GM19025 (cell line): Measurements from ENCODE around the gene TCP11L2.
A peak's percentile ranks its signal among the peaks of the same experiment; 100 is the strongest.
"Not testable (repeated sequence)": the region's sequence is repeated elsewhere in the genome, so short reads cannot be mapped to it uniquely, and the experiment has no call there.

Experiments
- ATAC-seq: cut with Tn5 transposase; IDR thresholded peaks from one replicate; pipeline ENCODE4 v1.9.1; 2021; ENCODE audit warnings: mild to moderate bottlenecking, low read depth, moderate library complexity; ENCODE audit not compliant: unreplicated experiment

The TCP11L2 gene

DNA sequence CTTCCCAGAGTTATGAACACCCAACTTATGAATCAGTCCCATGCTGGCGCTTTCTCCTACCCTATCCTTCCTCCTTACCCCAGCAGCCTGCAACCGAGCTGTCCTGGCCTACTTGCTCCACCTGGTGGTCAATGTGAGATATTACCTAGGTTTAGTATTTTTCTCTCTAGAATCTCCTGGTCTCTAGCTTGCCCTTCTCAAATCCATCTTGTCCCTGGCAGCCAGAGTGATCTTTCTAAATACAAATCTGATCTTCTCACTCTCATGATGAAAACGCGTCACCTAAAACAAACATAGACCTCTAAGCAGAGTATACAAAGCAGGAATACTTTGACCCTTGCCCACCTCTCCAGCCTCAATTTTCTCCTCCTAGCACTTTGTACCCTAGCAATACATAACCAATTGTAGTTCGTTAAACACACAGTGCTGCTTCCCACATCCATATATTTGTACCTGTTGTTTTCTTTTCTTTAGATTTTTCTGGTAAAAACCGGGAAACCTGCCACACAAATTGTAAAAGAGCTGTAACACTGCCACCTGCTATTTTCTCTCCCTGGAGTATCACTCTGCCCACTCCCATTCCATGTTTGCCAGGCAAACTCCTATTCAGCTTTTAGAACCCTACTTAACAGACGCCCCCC, 20.0 kb upstream of the TCP11L2 start:
- no peak for ATAC-seq

DNA sequence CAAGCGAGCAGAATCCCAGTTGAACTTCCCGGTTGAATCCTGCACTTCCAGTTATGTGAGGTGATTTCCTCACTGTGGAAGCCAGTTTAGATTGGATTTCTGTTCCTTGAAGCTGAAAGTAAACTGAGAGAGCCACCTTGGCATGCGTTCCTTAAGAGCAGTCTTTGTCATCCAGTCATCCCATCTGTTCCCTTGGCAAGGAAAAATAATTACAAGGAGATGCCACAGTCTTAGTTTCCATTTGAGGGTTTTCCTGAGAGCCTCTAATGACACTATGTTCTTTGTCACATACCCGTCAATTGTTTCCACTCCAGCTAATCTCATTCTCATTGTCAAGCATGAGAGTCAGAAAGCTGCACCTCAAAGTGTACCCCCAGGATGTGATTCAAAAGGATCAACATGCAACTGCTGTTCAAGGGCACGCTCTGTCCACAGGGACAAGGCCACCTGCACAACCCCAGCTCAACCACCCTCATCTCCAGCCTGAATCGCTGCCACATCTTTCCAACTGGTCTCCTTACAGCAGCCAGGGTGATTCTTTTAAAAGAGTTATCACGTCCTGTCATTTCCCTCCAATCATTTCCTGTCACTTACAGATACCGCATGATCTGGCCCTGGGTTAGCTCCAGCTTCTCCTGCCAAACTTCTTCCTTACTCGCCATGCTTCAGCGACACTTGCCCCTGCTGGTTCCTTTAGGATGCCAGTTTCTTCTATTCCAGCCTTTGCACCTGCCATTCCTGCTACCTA, 18.0 kb upstream of the TCP11L2 start:
- ATAC-seq = no peak

DNA sequence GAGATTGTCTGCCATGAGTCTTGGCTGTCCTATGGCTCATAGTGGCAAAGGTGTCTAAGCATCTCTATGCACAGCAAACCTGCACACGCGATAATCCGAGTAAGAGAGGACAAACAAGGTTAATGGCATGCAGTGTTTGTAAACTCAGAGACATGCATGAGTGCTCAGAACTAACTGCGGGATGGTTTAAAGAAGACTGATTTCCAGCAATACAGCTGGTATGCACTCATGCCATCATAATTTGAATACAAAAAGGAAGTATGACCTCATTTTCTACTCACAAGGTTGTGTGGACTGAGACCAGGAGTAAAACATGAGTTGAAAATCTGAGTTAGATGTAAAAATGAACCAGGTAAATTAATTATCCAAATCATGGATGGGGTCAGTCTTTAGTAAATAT, 16.6 kb upstream of the TCP11L2 start:
- ATAC-seq = no peak

DNA sequence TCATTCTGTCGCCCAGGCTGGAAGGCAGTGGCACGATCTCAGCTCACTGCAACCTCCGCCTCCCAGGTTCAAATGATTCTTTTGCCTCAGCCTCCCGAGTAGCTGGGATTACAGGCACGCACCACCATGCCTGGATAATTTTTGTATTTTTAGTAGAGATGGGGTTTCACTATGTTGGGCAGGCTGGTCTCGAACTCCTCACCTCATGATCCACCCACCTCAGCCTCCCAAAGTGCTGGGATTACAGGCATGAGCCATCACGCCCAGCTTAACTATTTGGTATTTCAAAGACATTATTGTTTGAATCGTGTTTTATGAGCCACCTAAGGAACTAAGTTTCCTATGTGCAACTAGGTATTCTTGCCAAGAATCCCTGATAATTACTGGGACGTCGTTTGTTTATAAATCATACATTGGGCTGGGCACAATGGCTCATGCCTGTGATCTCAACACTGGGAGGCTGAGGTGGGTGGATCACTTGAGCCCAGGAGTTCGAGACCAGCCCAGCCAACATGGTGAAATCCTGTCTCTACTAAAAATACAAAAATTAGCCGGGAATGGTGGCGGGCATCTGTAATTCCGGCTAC, 15.9 kb upstream of the TCP11L2 start:
- not testable (repeated sequence) for ATAC-seq

DNA sequence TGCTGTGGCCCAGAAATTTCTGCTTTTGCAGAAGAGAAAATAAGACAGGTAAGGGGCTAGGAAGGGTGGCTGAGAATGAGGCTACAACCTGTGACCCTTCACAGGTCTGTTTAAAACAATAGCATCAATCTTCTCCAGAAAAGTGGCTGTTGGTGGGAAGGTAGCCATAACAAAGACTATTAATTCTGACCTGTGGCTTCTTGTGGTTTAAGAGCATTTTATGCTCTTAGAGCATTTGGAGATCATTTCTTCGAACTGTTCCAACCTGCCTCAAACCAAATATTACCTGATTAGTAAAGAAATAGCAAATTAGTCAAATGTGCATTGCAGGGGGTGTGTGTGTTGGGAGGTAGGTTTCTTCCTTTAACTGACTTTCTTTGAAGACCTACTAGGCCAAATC, 15.2 kb upstream of the TCP11L2 start:
- no peak for ATAC-seq

DNA sequence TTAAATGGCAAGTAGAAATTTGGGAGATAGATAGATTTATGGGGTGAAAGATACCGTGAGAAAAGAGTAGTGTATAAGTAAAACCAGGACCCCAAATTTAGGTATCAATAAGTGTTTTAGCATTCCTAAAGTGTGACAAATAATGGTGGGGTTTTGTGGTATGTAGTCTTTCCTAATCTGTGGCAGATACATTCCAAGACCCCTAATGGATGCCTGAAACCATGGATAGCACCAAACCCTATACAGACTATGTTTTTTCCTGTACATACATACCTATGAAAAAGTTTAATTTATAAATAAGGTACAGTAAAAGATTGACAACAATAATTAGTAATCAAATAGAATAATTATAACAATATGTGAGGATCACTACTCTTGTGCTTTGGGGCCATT, 14.4 kb upstream of the TCP11L2 start:
- no peak for ATAC-seq

DNA sequence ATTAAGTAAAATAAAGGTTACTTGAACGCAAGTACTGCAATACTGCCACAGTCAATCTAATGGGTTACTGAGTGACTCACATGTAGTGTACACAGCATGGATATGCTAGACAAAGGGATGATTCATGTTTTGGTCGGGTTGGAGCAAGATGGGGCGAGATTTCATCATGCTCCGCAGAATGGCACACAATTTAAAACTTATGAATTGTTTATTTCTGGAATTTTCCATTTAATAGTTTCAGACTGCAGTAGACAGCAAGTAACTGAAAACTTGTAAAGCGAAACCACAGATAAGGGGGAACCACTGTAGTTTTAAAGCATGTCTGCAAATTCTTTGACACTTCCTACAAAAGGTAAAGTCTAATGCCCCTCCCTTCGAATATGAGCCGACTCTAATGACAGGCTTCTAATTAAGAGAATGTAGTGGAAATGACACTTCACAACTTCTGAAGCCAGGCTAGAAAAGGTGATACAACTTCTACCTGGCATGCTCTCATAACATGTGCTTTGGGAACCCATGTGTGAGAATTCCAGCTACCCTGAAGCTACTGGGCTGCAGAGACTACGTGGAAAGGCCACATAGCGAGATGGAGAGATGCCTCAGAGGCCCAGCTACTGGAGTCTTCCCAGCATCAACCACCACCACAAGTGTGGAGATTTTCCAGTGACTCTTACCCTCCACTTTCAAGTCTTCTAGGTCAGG, 13.9 kb upstream of the TCP11L2 start:
- ATAC-seq = no peak

DNA sequence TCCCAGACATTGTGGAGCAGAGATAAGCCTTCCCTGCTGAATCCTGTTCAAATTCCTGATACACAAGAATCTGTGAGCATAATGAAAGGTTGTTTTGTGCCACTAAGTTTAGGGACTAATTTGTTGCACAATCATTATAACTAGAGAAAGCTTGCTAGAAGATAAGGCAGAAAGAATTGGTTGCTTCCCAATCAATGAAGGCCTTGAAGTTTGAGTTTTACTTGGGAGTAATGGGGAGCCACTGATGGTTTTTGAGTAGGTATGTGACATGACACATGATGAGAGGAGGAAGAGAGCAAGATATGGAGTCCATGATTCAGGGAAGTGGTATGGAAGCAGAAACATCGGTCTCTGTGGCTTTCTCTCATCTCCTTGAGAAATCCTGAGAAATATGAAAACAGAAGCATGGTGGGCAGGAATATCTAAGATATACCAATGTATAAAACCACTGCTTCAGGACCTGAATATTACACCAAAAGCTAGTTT, 13.3 kb upstream of the TCP11L2 start:
- no peak for ATAC-seq

DNA sequence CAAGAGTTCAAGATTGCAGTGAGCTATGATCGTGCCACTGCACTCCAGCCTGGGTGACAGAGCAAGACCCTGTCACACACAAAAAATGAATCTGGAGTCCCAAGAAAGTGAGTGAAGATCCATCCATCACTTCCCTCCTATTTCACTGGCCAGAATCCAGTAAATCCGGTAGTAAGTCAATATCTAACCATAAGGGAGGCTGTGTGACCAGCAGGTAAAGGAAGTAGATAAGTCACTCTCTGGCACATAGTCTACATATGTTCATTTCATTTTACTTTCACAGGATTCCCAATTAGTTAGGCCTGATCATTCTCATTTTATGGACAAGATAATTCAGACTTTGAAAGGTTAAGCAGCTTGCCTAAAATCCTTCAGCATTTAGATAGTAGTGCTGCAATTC, 11.9 kb upstream of the TCP11L2 start:
- no peak for ATAC-seq

DNA sequence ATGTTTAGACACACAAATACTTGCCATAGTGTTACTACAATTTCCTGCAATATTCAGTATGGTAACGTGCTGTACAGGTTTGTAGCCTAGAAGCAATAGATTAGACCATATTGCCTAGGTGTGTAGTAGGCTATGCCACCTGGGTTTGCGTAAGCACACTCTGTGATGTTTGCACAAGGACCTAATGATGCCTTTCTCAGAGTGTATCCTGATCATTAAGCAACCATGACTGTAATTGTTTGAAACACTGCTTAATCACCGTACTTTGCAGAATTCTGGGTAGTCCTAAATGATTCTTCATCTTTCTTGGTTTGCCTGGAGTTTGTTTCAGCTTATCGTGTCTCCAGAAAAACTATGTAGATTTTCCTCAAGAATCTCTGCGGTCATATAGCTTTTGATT, 11.2 kb upstream of the TCP11L2 start:
- ATAC-seq = no peak

DNA sequence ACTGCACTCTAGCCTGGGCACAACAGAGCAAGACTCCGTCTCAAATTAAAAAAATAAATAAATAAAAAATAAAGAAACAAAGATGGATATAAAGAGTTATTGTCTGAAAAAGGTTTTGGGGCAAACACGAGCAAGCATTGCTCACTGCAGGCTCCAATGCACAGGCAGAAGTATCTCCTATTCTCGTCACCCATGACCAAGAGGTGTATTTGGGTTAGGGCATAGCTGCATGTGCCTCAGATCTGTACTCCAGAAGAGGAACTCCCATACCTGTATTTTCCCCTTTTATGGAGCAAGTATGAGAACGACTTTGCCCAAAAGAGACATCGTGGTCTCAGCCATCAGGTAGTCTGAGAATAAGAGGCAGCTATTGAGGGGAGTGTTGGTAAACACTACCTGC, 10.2 kb upstream of the TCP11L2 start:
- no peak for ATAC-seq

DNA sequence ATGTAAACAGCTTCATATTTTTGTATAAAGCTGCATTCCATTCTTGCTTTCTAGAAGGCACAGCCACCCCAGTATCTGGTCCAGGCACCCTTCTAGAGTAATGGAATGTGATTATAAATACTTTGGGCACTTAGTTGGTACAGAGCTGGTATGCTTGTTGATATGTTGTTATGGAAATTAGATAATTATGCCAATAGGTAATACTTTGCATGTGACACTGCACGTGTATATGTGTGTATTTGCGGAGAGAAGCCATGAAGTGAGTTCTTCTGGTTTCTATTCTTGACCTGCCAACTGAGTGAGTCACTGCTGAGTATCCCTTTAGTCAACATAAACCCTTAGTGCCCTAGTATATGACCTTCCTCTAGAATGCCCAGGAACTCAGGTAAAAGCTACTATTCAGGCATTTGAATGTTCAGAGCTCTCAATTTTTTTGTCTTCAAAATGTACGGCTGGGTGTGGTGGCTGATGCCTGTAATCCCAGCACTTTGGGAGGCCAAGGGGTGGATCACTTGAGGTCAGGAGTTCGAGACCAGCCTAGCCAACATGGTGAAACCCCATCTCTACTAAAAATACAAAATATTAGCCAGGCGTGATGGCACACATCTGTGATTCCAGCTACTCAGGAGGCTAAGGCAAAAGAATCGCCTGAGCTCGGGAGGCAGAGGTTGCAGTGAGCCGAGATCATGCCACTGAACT, 6.2 kb upstream of the TCP11L2 start:
- ATAC-seq = no peak

DNA sequence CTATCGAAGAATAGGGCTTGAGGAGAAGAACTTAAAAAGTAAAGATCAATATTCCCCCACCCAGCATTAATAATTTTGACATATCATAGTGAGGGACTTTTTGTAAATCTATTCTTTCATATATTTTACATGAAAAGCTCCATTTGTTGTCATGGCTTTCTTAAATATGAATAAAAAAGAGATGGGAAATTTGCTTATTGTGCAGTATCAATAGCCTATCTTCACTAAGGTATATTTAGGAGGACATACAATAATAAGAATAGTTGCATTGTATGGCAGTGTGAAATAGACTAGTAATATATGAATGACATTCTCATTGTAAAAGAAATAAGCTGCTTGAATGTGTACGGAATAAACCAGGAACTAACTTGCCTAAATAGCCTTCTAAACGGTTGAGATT, 5.5 kb upstream of the TCP11L2 start:
- ATAC-seq = no peak

DNA sequence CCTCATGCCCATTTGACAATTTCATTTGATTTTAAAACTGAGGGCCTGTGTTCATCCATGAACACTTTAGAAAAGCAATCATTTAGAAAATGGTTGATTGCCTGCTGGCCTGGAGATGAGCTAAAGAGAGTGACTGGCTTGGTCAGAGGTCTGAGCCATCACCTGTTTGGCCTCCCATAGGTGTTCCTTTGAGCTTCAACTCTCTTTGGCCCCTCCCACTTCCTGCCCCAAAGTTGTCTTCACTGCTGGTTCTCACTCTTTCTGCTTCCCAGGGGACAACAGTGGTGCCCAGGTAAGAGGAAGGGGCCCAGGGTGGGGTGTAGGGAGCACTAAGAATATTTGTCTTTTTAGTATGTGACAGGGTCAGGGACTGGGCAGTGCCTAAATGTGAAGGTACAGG, 4.9 kb upstream of the TCP11L2 start:
- no peak for ATAC-seq

DNA sequence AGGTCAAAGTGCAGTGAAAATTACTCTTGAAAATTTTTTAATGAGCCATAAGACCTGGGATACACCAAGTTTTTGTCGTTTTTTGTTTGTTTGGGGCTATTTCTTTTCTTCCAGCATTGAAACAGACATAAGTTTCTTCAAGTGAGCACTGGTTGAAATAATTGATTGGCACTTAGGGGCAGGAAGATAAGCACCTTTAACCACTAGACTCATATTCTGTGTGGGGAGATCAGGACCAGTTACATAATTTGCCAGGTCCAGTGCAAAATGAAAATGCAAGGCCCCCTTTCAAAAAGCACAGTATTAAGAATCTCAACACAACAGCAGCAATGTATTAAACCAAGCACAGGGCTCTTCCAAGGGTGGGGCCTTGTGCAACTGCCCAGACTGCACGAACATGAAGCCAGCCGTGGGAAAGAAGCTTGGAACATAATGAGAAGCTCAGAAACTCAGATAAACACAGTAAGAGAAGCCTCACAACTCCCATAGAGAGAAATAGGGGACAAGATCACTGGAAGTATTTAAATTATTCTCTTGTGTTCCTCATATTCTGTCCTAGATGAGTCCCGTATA, 3.2 kb upstream of the TCP11L2 start:
- ATAC-seq = no peak

DNA sequence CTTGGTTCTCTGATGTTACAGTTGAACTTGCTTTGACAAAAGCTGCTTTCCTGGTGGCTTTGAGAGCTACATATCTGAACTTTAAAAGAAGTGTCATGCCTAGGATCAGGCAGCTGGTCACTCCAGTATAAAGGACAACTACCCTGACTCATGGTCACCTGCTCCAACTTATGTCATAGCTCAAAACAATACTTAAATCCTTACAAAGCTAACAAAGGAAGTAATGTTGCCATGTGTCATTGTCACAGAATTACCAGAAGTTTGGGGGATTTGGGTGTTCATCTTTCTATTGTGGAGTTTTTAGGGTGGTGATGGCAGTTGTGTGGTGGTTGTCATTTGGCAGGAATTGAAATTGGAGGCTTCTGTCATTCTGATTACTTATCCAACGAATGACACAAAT, 1.8 kb upstream of the TCP11L2 start:
- no peak for ATAC-seq

DNA sequence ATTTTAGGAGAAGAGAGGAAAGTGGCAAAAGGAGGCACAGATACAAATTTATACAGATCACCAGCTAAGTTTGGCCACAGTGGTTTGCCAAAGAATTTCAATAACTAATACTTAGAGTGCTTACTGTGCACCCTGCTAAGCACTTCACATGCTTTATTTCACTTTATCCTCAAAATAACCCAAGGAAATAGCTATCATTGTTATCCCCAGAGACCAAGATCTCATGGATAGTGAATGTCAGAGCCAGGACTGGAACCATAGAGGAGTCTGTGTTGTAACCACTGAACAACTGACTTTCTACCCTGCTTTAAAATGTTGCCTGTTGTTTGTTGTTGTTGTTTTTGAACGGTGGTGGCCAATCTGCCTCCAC, 1.3 kb upstream of the TCP11L2 start:
- ATAC-seq = no peak

DNA sequence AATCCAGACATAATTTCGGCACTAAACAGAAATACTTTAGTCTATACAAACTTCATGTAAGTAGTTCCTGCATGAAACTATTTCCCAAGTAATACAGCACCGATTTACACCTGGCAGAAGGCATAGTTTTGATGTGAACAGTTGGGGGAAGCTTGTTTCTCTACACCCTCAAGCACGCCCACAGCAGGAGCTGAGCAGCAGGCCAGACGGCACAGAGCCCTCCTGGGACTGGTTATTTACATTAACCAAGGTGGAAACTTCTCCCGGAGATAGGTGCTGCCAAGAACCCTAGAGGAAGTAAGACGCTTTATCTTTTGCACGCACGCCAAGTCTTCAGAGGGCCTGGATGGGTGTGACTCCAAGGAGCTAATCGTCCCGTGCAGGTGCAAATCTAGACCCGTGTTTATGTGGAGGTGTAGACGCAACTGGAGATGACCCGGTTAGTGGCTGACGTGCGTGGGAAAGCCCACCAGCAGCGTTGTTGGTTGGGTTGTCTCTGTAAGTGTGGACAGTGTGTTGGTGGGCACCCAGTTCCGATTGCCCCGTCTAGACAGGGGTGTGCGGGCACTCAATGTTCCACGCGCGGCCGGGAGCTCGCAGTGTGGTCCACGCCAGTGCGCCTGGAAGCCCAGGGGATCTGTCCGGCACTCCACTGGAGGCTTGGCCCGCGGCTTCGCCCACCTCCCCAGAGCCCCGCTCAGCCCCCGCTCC, 767 bp upstream of the TCP11L2 start:
- ATAC-seq = peak; percentile 64

DNA sequence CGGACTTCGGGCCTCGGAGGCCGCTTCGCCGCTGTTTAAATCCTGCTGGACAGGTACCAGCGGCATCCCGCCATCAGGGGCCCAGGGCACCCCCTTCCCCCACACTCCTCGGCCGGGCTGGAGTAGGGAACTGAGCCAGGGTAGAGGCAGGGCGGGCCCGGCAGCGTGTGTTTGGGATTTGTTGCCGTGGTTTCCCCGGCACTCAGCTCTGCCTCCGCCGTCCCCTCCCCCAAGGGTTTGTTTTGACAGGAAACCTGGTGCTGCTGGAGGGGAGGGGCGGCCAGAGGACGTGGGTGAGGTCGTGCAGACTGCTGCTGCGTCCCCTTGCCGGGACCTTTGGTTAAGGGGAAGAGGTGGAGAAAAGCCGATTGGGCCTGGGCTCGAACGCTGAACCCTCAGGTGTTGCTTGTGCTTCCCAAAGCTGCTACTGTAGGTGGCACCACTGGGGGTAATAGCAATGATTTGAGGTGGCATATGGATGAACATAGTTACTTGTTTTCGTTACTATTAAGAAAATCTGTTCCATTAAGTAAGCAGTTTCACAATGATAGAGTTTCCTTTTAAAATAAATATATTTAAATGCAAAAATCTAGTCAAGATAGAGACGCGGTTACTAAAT, 778 bp downstream of the TCP11L2 start:
- ATAC-seq = no peak
